ENCODE data around the gene FAHD2A. TPM values are rescaled to one million over a fixed set of nuclear protein-coding genes. Genes with fewer than 3 reads are reported as not detected.
"Not testable (repeated sequence)": the region's sequence is repeated elsewhere in the genome, so short reads cannot be mapped to it uniquely, and the experiment has no call there.

The FAHD2A gene
- total and polyA plus RNA-seq, 2 of the 8 experiments (the other 6 are each of a cell fraction or from before 2014, with no cell fraction given): 24.2 to 26.7 TPM

DNA sequence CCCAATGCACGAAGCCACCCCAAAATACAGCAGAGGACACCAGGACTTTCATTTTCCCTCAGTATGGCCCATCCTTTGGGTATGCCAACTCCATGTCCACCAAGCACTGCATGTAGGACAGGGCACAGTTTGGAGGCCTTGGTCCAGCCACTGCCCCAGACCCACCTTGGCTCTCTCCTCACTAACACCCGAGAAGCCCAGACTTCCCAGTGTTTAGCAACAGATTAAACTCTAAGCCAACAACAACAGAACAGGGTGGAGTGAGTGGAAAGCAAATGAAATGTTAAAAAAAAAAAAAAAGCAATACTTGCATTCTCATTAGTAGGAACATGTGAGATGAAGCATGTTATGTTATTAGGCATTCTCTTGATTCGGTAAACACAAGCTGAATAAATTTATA, 12.6 kb downstream of the FAHD2A start:
- H3K18ac ChIP-seq (ENCODE audit: extremely low read depth, low read length); DNase-seq (ENCODE audit: low read depth in 1 of 2, low spot score in 2 of 2); H4K8ac ChIP-seq (ENCODE audit: extremely low read depth, insufficient read depth, low read length); FAIRE-seq; H3K36me3 ChIP-seq (ENCODE audit: control insufficient read depth in 2 of 4, insufficient read depth in 4 of 4, low read length in 3 of 4); H2AFZ ChIP-seq (ENCODE audit: low read length); H3K23ac ChIP-seq (ENCODE audit: insufficient read length); H3K4me1 ChIP-seq (replicated peaks in 1 of 4; ENCODE audit: control insufficient read depth in 3 of 4, insufficient read depth in 4 of 4, low read length in 3 of 4); H2BK15ac ChIP-seq (ENCODE audit: low read length); H3K27me3 ChIP-seq (replicated peaks in 1 of 4; ENCODE audit: control insufficient read depth in 3 of 4, extremely low read depth in 1 of 4, insufficient read depth in 3 of 4, low read length in 3 of 4); H2AK5ac ChIP-seq (ENCODE audit: low read depth, low read length); H3K4me3 ChIP-seq (ENCODE audit: extremely low read depth in 1 of 4, insufficient read depth in 2 of 4, low read depth in 3 of 4, low read length in 4 of 4); H3K9me3 ChIP-seq (ENCODE audit: insufficient read depth in 2 of 2, low read depth in 1 of 2, low read length in 1 of 2); H2BK5ac ChIP-seq (ENCODE audit: low read depth, low read length); H3K9ac ChIP-seq (replicated peaks in 1 of 4; ENCODE audit: extremely low read depth in 1 of 4, low read depth in 3 of 4, low read length in 3 of 4); H3K4me2 ChIP-seq (ENCODE audit: insufficient read depth in 1 of 2, low read depth in 2 of 2, low read length in 2 of 2); H3K79me1 ChIP-seq (ENCODE audit: low read depth, low read length); H4K5ac ChIP-seq (ENCODE audit: insufficient read length, low read depth, low read length); H3K4ac ChIP-seq (replicated peaks; ENCODE audit: insufficient read length, low read depth, low read length); H3K27ac ChIP-seq (ENCODE audit: low read depth, low read length); H3K23me2 ChIP-seq (ENCODE audit: low read depth, low read length); H2BK20ac ChIP-seq (ENCODE audit: low read length); H3K14ac ChIP-seq (ENCODE audit: insufficient read length); H3K56ac ChIP-seq (replicated peaks; ENCODE audit: insufficient read length, low read depth, low read length); H2BK12ac ChIP-seq (ENCODE audit: low read depth, low read length); H4K91ac ChIP-seq (replicated peaks; ENCODE audit: insufficient read length, low read length); H4K20me1 ChIP-seq (replicated peaks in 1 of 2; ENCODE audit: control insufficient read depth in 1 of 2, insufficient read depth in 2 of 2, low read length in 2 of 2); H2BK120ac ChIP-seq (replicated peaks; ENCODE audit: low read depth, low read length); POLR2A ChIA-PET (ENCODE audit: partially characterized antibody); H3K79me2 ChIP-seq (ENCODE audit: control insufficient read depth in 1 of 2, insufficient read depth in 2 of 2, low read length in 2 of 2): not testable (repeated sequence)
- CTCF ChIA-PET (ENCODE audit: partially characterized antibody): interaction anchor here (2.4 kb wide), 1 partner anchor 11 kb away, joined by 7 read pairs; no protein-coding TSS in a partner anchor
- 96% methylated on average over 3 of the region's 3 CpGs; no CpG with 5 or more reads in 1 of the 2 experiments for WGBS, 2 experiments (ENCODE audit: extremely low coverage in 1 of 2, insufficient coverage in 1 of 2, insufficient read length in 1 of 2, insufficient replicate concordance in 2 of 2, low coverage in 1 of 2, low lambda C conversion rate in 2 of 2, missing lambda C conversion rate in 1 of 2)

DNA sequence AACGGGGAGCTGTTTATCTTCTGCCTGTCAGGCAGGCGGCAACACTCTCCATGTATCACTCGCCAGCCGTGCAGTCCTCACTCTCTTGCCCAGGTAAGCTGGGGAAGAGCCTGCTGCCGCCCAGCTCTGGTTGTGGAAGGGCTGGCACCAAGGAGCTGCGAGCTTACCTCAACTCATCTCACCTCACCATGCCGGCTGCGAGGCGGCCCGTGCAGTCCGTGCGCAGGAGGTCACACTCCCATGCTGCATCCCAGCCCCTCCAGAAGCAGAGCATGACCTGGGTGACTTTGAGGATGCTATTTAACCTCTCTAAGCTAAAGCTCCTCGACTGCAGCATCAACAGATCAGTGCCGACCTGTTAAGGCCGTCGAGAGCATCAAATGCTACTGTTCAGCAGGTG, 13.1 kb downstream of the FAHD2A start:
- H3K4me3 ChIP-seq (ENCODE audit: extremely low read depth in 1 of 4, insufficient read depth in 2 of 4, low read depth in 3 of 4, low read length in 4 of 4); H3K27me3 ChIP-seq (replicated peaks in 1 of 4; ENCODE audit: control insufficient read depth in 3 of 4, extremely low read depth in 1 of 4, insufficient read depth in 3 of 4, low read length in 3 of 4); H4K91ac ChIP-seq (replicated peaks; ENCODE audit: insufficient read length, low read length); H2BK12ac ChIP-seq (ENCODE audit: low read depth, low read length); H3K4me2 ChIP-seq (ENCODE audit: insufficient read depth in 1 of 2, low read depth in 2 of 2, low read length in 2 of 2); H2BK5ac ChIP-seq (ENCODE audit: low read depth, low read length); H3K23me2 ChIP-seq (ENCODE audit: low read depth, low read length); FAIRE-seq; H3K56ac ChIP-seq (replicated peaks; ENCODE audit: insufficient read length, low read depth, low read length); H2AFZ ChIP-seq (ENCODE audit: low read length); H3K36me3 ChIP-seq (ENCODE audit: control insufficient read depth in 2 of 4, insufficient read depth in 4 of 4, low read length in 3 of 4); H3K4ac ChIP-seq (replicated peaks; ENCODE audit: insufficient read length, low read depth, low read length); CTCF ChIA-PET (ENCODE audit: partially characterized antibody); H3K4me1 ChIP-seq (replicated peaks in 1 of 4; ENCODE audit: control insufficient read depth in 3 of 4, insufficient read depth in 4 of 4, low read length in 3 of 4); H4K20me1 ChIP-seq (replicated peaks in 1 of 2; ENCODE audit: control insufficient read depth in 1 of 2, insufficient read depth in 2 of 2, low read length in 2 of 2); H2AK5ac ChIP-seq (ENCODE audit: low read depth, low read length); H2BK120ac ChIP-seq (replicated peaks; ENCODE audit: low read depth, low read length); H2BK20ac ChIP-seq (ENCODE audit: low read length); DNase-seq (ENCODE audit: low read depth in 1 of 2, low spot score in 2 of 2); H4K8ac ChIP-seq (ENCODE audit: extremely low read depth, insufficient read depth, low read length); H3K23ac ChIP-seq (ENCODE audit: insufficient read length); H3K9me3 ChIP-seq (ENCODE audit: insufficient read depth in 2 of 2, low read depth in 1 of 2, low read length in 1 of 2); H3K14ac ChIP-seq (ENCODE audit: insufficient read length); H3K27ac ChIP-seq (ENCODE audit: low read depth, low read length); H3K9ac ChIP-seq (replicated peaks in 1 of 4; ENCODE audit: extremely low read depth in 1 of 4, low read depth in 3 of 4, low read length in 3 of 4); H3K18ac ChIP-seq (ENCODE audit: extremely low read depth, low read length); H3K79me2 ChIP-seq (ENCODE audit: control insufficient read depth in 1 of 2, insufficient read depth in 2 of 2, low read length in 2 of 2); H3K79me1 ChIP-seq (ENCODE audit: low read depth, low read length); POLR2A ChIA-PET (ENCODE audit: partially characterized antibody); H2BK15ac ChIP-seq (ENCODE audit: low read length); H4K5ac ChIP-seq (ENCODE audit: insufficient read length, low read depth, low read length): not testable (repeated sequence)
- 91% methylated on average over 16 of the region's 16 CpGs; no CpG with 5 or more reads in 1 of the 2 experiments for WGBS, 2 experiments (ENCODE audit: extremely low coverage in 1 of 2, insufficient coverage in 1 of 2, insufficient read length in 1 of 2, insufficient replicate concordance in 2 of 2, low coverage in 1 of 2, low lambda C conversion rate in 2 of 2, missing lambda C conversion rate in 1 of 2)
